ENCODE results near the gene SHROOM4. TPM values are rescaled to one million over a fixed set of nuclear protein-coding genes. Genes with fewer than 3 reads are reported as not detected.

SHROOM4 gene
- total RNA-seq, 1 donor from 2014 or later: 11.4 TPM

DNA sequence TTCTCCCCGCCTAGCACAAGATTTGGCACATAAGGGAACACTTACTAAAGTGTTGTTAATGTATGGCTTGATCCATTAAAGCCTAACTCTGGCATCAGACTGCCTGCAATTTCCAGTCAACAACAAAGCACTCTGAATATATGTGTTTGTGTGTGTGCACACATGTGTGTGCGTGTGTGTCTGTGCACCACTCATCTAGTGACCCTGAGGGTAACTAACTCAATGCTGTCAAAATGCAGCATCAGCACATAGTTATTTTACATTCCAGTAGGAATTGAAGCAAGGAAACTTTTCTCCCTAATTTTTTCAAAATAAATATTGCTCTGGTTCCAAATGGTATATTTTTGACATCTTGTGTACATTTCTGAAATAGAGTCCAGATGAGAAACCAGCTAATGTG lies 94.4 kb downstream of the SHROOM4 start:
- DNase-seq (ENCODE audit: low spot score): no peak
- no peak for ATAC-seq
- intact Hi-C loops (cut with DNase I): no loop called here

DNA sequence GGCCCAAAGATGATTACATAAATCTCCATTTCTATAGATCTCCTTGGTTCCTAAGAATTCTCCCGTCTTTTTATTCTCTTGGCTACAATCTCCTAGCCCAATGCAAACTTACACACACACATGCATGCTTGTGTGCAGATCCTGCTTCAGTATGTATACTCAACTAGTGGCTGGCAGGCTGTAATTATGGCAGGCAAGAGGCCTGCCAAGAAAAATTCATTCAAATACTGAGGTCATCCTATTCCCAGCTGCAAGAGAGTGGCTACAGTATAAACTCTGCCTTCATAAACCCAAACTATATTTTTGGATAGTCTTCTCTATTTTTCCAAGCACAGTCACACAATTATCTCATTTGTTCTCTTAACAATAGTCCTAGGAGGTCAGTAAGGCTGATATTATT lies 95.2 kb downstream of the SHROOM4 start:
- no peak for ATAC-seq
- DNase-seq (ENCODE audit: low spot score): no peak
- intact Hi-C loops (cut with DNase I): no loop called here

DNA sequence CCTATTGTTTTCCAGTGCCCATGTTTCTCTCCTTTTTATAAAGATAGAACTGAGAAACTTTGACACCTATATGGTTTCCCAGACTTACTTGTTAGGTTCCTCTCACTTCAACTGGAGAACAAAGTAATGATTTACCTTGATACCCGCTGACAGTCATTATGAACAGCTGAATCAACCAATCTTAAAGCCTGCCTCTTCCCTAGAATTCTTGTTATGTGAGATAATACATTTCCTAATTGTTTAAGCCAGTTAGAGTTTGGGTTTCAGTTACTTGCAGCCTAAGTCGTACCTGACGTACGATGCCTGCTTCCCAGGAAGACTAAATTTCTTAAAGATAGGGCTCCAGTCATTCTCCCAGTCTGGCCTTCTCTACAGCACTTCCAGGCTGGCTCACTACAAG lies 97.3 kb downstream of the SHROOM4 start:
- intact Hi-C loops (cut with DNase I): no loop called here
- no peak for DNase-seq (ENCODE audit: low spot score)
- ATAC-seq: no peak

DNA sequence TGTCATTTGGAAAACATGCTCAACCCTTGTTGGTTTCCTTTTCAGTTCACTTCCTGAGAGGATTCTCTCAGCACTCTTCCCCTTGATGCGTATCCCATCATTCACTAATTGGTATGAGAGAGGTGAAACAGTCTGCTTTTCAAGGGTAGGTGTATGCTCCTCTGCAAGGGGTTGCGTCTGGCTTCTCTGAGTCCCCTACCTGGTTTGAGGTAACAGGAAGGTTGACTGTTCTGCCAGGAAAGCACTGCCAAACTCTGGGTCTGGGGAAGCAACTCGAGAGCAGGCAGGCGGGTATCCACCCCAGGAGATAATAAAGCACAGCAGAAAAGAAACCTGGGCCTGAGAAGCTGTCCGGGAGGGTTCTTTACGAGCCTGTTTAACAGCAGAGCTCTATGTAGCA lies 101.2 kb downstream of the SHROOM4 start:
- DNase-seq (ENCODE audit: low spot score): no peak
- intact Hi-C loops (cut with DNase I): no loop called here

DNA sequence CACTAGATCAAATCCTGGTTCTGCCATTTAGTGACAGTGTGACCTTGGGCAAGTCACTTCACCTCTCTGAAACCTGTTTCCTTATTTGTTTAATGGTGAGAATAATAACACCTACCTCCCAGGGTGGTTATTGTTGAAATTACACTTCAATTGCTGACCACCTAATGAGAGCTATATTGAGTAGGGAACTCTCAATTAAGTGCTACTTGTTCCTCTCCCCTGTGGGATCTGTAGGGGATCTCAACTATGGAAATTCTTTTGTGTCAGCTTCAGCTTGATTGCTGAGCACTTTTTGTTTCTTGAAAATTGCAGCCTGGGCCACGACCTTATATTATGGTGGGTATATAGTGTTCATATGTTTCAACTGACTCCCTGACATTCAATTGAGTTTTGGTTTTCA lies 102.1 kb downstream of the SHROOM4 start:
- ATAC-seq (no peak), DNase-seq (ENCODE audit: low spot score) (no peak)

More for the DNA sequence above, 101.2 kb downstream of the SHROOM4 start:
- no peak for ATAC-seq

DNA sequence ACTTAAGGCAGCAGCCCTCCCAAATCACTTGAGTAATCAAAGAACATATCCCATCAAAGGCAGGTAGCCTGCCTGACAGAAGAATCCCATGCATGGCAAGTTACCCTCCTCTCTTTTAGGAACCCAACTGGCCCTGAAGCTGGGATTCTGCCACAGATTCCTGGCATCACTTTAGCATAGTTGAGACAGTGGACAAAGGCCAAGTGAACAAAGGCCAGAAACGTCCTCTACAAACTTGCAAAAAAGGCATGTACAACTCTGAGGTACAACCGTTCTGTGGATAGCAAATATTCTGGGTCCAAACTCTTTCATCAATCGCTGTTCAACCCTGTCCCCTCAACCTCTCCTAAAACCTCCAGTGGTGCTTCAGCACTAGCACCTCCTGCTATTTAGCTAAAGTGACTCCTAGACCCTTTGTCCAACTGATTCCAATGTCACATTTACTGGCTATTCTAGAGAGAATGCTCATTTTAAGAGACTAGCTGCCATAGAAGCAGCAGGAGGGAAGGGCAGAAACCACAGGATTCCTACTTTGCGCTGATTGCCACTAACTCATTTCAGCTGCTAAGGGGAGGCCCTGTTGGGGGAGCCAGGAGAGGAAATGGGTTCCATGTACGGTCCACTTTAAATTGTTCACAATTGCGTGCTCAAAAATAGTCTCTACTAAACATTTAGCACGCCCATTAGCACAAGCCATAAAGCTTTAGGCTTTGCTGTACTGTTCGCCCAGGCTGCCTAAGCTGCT lies 105.9 kb downstream of the SHROOM4 start:
- intact Hi-C loops (cut with DNase I): no loop called here
- ATAC-seq (no peak), DNase-seq (ENCODE audit: low spot score) (no peak)

More for the DNA sequence above, 102.1 kb downstream of the SHROOM4 start:
- intact Hi-C loops (cut with DNase I): no loop called here

DNA sequence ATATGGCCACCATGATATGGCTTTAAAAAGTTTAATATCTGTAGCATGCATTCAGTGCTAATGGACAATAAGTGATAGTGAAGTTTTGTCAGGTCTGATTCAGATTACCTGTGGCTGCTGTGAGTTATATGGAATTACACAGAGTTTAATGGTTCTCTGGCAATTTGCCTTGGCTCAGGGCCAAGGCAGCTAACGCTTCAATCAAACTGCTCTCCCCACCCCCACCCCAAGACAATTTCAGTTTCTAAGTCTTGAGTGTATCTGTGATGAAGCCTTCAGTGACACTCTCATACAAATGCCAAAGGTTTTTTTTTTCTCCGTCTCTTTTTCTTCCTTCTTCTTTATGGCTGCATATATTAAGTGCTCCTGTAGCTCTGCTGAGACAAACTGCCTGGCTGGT lies 106.6 kb downstream of the SHROOM4 start:
- intact Hi-C loops (cut with DNase I): no loop called here
- no peak for ATAC-seq

DNA sequence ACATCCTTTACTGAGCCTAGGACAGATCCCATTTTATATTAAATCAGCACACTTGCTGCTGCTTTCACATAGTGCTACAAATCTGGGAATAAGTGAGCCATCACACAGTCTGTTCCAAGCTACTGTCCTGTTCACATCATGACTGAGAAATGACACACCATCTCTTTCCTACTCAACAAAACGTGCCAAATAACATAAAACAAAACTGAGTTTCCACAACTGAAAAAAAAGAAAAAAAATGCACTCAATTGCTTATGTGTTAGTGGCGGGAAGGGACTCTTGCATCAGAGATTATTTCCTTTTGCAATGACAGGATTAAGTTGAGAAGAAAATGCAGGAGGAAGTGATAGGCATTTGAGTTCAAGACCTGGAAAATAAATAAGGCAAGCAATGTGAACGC lies 109.0 kb downstream of the SHROOM4 start:
- ATAC-seq: no peak
- no peak for DNase-seq (ENCODE audit: low spot score)
- intact Hi-C loops (cut with DNase I): no loop called here

More for the DNA sequence above, 106.6 kb downstream of the SHROOM4 start:
- no peak for DNase-seq (ENCODE audit: low spot score)

DNA sequence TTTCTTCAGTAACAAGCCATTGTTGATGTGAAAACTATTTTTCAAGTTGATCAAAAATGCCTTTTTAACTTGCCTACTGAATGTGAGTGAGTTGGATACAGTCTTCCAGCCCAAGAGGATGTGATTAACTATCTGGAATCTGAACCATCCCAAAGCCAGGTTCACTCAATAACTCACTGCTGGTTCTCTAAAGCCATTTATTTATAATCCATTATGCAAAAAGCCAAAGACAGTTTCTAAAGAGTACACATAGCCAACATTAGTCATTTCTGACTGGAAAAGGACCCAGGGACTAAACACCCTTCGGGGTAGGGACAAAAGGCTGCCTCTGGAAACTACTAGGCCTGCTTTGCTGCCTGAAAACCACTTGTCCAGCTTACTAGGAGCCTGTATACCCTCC lies 109.6 kb downstream of the SHROOM4 start:
- intact Hi-C loops (cut with DNase I): no loop called here
- DNase-seq (ENCODE audit: low spot score): no peak
- no peak for ATAC-seq

DNA sequence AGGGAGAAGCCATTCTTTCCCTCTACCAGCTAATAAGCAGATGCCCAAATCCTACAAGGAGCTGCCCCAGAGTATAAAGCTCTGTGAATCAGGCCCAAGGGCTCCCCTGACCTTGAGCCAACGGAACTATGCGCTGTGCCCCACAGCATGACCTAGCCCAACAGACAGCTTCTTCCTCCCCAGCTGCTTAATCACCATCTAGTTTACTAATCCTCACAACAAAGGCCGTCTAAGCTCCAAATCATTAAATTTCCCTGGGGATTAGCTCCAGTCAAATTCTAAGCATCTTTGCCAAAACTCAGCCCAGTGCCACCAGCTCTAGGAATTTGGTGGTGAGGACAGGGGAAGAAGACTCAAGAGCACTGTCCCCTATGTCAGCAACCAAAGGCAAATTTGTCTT lies 113.1 kb downstream of the SHROOM4 start:
- intact Hi-C loops (cut with DNase I): no loop called here
- DNase-seq (ENCODE audit: low spot score) (no peak), ATAC-seq (no peak)

DNA sequence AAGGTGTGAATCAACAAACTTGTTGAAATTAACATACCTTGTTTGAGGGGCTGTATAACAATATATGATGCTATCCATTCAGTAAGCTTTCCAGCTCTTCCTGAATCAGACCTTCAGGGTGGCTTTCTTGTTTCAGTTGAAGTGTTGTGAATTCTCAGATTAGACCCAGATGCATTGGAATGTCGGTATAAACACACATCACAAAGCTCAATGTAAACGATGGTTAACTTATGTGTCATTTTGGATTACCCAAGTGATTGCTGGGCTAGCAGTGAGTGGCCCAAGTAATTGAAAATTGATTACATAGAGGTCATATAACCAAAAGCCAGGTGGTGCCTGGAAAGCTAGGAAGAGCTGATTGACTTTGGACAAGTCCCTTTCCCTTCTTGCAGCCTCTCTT lies 115.0 kb downstream of the SHROOM4 start:
- intact Hi-C loops (cut with DNase I): loop anchor here (10.0 kb wide), 1 partner anchor 286 kb away; no protein-coding TSS in a partner anchor
- DNase-seq (ENCODE audit: low spot score): no peak
- no peak for ATAC-seq

DNA sequence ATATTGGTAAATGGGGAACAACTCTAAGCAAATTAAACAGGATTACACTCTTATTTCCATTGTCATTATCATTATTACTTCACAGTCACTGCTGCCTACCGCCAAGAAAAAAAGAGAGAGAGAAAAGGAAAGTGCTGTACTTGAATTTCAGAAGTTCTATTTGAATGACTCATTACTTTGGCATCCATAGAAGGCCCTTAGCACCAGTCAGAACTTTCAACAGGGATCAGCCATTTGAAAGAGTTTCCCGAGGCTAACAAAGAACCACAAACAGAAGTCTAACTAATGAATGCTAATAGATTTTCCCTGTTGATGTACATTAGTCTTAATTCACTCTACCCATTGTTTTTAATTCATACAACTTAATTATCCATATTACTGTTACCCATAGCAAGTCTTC lies 116.3 kb downstream of the SHROOM4 start:
- ATAC-seq (peak; percentile 77), DNase-seq (ENCODE audit: low spot score) (no peak)
- intact Hi-C loops (cut with DNase I): loop anchor here (10.0 kb wide), 1 partner anchor 287 kb away; no protein-coding TSS in a partner anchor

DNA sequence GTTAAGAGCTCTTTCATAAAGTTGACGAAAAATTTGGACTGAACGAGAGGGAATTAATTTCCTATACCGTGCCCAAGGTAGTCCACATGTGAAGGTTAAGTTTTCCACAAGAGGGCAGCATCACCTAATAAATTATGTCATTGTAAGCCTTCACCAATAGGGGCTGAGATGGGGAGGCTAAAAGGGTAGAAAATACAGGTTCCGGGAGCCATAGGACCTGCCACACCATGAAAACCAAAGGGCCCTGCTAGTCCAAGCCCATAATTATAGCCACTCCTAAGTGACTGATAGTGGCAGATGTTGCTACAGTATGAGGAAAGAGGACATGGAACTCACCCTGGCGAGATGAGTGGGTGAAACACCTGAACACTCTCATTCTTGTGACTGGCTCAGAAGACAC lies 122.2 kb downstream of the SHROOM4 start:
- no peak for DNase-seq (ENCODE audit: low spot score)
- intact Hi-C loops (cut with DNase I): loop anchor here (10.0 kb wide), 1 partner anchor 293 kb away; no protein-coding TSS in a partner anchor
- peak; percentile 62 for ATAC-seq

DNA sequence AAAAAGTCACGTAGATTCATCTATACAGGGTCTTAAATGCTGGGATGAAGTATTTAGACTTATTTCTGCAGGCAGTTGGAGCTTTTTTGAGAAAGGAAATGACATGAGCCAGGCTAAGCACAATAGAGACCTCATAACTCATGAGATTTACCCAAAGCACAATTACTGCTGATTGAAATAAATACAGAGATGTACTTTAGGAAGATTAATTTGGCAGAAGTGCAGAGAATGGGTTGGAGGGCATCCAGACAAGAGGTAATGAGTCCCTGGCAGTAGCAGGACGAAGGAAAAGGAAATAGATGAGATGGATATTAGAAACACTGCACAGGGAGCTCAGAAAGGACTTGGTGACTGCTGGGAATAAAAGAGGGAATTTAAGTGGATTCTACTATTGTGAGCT lies 129.1 kb downstream of the SHROOM4 start:
- ATAC-seq (no peak), DNase-seq (ENCODE audit: low spot score) (no peak)
- intact Hi-C loops (cut with DNase I): no loop called here

DNA sequence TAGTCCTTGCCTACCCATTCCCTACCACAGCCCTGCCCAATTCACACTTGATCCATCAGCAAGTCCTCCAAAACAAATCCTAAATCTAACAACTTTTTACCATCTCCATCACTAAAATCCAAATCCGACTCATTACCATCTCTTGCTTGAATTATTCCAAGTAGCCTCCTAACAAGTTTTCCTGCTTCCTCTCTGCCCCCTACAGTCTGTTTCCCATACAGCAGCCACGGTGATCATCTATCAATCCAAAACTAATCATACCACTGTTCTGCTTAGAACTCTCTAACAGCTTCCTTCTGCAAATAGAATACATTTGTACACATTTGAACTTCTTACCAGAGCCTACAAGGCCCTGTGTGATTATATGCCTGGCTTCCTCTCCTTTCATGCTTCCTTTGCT lies 133.0 kb downstream of the SHROOM4 start:
- intact Hi-C loops (cut with DNase I): no loop called here
- ATAC-seq (no peak), DNase-seq (ENCODE audit: low spot score) (no peak)

DNA sequence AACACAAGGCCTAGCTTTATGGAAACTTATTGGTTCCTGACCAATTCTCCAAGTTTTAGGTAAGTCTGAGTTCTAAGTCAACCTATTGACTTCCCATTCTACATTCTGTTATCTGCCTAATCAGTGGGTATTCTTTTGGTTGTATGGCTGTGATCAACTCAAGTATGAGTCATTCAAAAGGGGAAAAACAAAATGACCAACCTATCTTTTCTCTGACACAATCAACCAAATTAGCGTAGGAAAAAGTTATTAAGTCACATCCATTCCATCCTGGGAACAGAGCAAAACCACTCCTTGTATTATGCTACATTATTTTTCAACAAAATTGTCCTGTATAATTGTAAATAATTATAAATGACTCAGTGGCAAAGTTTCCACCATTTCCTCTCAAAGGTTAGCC lies 136.2 kb downstream of the SHROOM4 start:
- no peak for DNase-seq (ENCODE audit: low spot score)
- no peak for ATAC-seq
- intact Hi-C loops (cut with DNase I): no loop called here

DNA sequence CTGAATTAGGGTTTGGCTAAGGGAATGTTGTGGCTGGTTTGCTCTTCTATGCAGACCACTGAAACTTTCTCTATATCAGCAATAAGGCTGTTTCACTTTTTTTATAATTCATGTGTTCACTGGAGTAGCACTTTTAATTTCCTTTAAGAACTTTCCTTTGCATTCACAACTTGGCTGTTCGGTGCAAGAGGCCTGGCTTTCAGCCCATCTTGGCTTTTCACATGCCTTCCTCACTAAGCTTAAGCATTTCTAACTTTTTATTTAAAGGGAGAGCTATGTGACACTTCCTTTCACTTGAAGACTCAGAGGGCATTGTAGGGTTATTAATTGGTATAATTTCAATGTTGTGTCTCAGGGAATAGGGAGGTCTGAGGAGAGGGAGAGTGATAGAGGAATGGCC lies 142.3 kb downstream of the SHROOM4 start:
- intact Hi-C loops (cut with DNase I): no loop called here
- DNase-seq (ENCODE audit: low spot score) (no peak), ATAC-seq (no peak)

DNA sequence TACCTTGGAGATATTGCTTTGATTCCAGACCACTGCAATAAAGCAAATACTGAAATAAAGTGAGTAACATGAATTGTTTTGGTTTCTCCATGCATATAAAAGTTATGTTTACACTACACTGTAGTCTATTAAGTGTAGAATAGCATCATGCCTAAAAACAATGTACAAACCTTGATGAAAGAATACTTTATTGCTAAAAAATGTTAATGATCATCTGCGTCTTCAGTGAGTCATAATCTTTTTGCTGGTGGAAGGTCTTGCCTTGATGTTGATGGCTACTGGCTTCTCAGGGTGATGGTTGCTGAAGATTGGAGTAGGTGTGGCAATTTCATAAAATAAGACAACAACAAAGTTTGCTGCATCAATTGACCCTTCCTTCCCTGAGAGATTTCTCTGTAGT lies 145.1 kb downstream of the SHROOM4 start:
- ATAC-seq: no peak
- intact Hi-C loops (cut with DNase I): no loop called here
- no peak for DNase-seq (ENCODE audit: low spot score)

DNA sequence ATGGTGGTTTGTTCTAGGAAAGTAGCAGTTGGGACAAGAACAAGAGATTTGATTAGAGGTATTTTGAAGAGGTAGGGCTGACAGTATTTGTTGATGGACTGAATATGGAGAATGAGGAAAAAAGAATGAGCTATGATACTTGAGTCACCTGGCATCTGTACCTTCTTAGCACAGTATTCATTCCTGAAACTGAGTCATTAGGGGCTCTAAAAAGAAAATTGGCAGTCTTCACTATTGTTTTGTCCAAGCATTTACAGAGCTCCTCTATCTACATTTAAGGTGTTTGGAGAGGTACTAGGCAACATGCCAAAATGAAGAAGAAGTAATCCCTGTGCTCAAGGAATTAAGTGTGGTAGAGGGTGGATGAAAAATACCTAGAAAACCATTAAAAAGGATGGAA lies 165.8 kb downstream of the SHROOM4 start:
- no peak for DNase-seq (ENCODE audit: low spot score)

DNA sequence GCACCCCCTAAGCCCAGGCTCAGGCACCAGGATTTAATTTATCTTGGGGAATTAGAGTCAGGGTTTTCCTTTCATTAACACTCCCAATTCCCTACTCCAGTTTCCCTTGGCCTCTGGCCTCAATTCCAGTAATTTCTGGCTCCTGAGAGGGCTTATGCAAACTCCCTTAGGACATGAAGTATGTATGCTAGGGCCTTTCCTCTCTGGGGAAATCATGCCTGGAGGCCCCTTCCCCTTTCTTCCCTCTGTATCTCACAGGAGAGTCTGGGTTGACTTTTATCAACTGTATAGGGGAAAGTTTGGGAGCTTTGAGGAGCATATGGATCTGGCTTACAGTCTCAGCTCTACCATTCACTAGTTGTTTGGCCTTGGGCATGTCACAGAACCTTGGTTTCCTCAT lies 169.5 kb downstream of the SHROOM4 start:
- ATAC-seq: no peak
- no peak for DNase-seq (ENCODE audit: low spot score)
- intact Hi-C loops (cut with DNase I): no loop called here

More for the DNA sequence above, 165.8 kb downstream of the SHROOM4 start:
- no peak for ATAC-seq
- intact Hi-C loops (cut with DNase I): no loop called here

DNA sequence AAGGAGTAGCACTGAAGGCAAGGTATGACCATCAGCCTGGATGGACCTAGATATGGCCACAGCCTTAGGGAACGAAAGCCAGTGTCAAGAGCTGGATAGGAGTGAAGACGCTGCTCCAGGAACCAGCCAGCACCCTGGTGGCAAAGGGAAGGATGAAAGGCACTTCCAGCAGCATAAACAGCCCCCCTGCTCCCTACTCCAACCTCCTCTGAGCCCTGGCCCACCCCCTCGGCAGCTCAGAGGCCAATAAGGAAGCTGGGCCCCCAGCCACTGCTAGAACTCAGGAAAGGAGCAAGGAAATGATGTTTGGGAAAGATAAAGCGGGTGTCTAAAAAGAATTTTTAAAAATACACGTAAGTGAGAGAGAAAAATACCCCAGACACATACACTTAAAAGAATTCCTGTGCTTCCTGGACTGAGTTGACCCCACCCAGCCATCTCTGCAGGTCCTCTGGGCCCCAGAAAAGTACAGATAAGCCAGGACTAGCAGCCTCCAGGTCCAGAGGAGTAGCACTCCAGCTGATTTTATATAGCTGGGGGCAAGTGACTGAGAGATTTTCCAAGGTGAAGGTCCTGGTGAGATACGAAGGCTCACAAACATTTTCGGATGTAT lies 170.4 kb downstream of the SHROOM4 start:
- intact Hi-C loops (cut with DNase I): no loop called here
- ATAC-seq: no peak
- no peak for DNase-seq (ENCODE audit: low spot score)
